HCT116 (cell line): Measurements from ENCODE around the gene CLEC17A.

Source experiments
- EZH2 ChIP-seq: fragments of 200-600 bp; sonication (generic); IDR thresholded peaks from 2 replicates; pipeline ENCODE4 v1.6.1; 2017; ENCODE audit warnings: antibody characterized with exemption, mixed run types
- JUND ChIP-seq: IDR thresholded peaks from 2 replicates; pipeline ENCODE4 v1.6.1; 2012
- POLR2A ChIP-seq: IDR thresholded peaks from 2 replicates; pipeline ENCODE4 v1.7.0; 2011; ENCODE audit warnings: borderline replicate concordance; ENCODE audit not compliant: insufficient read depth, insufficient read length; ENCODE audit errors: extremely low read depth
- POLR2AphosphoS5 ChIP-seq: IDR thresholded peaks from 2 replicates; pipeline ENCODE4 v1.6.1; 2011; ENCODE audit warnings: mild to moderate bottlenecking, low read depth, low read length, moderate library complexity
- TF ChIP-seq, protein P1 (sequence below), 3 experiments: fragments of 200-600 bp in 1 of 3; sonication (generic) in 1 of 3; IDR thresholded peaks in 2 of 3; conservative IDR thresholded peaks in 1 of 3; 2 replicates each; pipeline ENCODE4 v1.5.1; 2012 to 2017; ENCODE audit warnings: low read depth in 2 of 3, low read length in 2 of 3, antibody characterized with exemption in 1 of 3, borderline replicate concordance in 1 of 3, control low read depth in 1 of 3, mild to moderate bottlenecking in 1 of 3, mixed read lengths in 1 of 3, mixed run types in 1 of 3, moderate library complexity in 1 of 3; ENCODE audit not compliant: insufficient read depth in 1 of 3

DNA sequence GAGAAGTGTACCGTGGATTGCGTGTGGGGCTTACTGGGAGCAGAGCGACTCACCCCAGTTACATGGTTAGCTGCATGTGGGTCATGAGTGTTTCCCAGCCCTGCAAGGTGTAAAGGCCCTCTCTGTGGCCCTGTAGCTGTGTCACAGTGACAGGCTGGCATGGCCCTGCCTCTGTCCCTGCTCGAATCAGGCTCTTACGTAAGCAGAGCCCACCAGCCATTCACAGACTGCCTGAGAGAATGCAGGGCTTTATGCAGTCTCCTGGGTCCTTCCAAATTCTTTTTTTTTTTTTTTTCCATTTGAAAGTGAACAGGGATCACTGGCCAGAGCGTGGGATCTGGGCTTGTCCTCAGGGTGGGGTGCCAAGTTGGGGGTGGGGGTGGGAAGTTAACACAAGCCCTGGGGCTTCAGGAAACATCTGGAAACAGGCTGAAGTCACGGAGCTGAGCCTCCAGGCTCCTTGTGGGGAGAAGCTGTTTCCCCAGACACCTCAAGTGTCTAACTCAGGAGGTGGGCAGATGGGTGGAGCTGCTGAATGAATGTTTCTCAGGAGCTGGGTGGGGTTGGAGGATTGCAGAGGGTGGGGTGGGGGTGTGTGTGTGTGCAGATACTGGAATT, 40.1 kb upstream of the CLEC17A start:
- TF ChIP-seq POLR2AphosphoS5 = no peak
- TF ChIP-seq JUND = no peak
- TF ChIP-seq, protein P1, sequence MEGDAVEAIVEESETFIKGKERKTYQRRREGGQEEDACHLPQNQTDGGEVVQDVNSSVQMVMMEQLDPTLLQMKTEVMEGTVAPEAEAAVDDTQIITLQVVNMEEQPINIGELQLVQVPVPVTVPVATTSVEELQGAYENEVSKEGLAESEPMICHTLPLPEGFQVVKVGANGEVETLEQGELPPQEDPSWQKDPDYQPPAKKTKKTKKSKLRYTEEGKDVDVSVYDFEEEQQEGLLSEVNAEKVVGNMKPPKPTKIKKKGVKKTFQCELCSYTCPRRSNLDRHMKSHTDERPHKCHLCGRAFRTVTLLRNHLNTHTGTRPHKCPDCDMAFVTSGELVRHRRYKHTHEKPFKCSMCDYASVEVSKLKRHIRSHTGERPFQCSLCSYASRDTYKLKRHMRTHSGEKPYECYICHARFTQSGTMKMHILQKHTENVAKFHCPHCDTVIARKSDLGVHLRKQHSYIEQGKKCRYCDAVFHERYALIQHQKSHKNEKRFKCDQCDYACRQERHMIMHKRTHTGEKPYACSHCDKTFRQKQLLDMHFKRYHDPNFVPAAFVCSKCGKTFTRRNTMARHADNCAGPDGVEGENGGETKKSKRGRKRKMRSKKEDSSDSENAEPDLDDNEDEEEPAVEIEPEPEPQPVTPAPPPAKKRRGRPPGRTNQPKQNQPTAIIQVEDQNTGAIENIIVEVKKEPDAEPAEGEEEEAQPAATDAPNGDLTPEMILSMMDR (IDR thresholded peaks at IDR 0.05 in 2 of 3, conservative IDR thresholded peaks at IDR 0.05 in 1 of 3; ENCODE audit: borderline replicate concordance in 1 of 3, insufficient read depth in 1 of 3, low read depth in 2 of 3, low read length in 2 of 3) = no peak
- no peak for TF ChIP-seq POLR2A
- no peak for TF ChIP-seq EZH2
